AG08395 (cell line): Measurements from ENCODE around the gene RERE.
A peak's percentile ranks its signal among the peaks of the same experiment; 100 is the strongest.
"Not testable (repeated sequence)": the region's sequence is repeated elsewhere in the genome, so short reads cannot be mapped to it uniquely, and the experiment has no call there.

ENCODE experiments used
- DNase-seq: peaks from one replicate; pipeline ENCODE4 v3.0.0; 2012; ENCODE audit warnings: mixed read lengths, low spot score

RERE gene

DNA sequence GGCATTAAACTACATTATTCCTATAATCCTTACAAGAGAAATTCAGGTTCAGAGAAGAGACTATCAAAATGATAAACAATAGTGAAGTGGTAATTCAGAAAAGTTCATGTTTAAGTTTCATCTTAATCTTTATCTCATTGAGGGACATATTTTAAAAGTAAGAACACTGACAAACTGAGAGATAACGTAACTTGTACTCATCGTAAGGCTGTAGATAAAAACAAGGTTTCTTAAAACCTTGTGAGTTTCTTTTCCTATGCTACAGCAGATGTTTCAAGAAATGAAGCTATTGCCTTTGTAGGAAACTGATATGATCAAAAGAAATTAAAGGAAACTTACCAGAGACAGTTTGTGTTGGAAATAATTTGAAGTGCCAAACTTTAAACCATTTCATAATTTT is 65.0 kb downstream of the RERE start:
- DNase-seq: no peak

DNA sequence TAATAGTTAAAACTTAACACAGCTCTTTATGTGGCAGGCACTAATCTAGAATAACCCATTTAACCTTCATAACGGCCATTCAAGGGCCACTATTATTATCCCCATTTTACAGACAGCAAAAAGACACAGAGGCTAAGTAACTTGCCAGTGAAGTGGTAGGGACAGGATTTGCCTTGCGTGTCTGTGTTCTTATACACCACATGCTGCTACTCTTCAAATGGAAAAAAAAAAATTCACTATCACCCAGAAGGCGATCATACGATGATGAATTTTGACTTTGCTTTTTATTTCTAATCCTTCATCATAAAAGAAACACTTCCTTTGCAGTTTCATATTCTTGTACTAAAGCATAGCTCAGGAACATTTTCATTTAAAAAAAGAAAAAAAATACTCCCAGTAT is 65.5 kb downstream of the RERE start:
- no peak for DNase-seq

GRCh38 chr1:8747879-8748825 is 69.3 kb downstream of the RERE start:
- DNase-seq: no peak

- DNase-seq: no peak
Observed at GRCh38 chr1:8746554-8746953, 70.9 kb downstream of the RERE start.

DNA sequence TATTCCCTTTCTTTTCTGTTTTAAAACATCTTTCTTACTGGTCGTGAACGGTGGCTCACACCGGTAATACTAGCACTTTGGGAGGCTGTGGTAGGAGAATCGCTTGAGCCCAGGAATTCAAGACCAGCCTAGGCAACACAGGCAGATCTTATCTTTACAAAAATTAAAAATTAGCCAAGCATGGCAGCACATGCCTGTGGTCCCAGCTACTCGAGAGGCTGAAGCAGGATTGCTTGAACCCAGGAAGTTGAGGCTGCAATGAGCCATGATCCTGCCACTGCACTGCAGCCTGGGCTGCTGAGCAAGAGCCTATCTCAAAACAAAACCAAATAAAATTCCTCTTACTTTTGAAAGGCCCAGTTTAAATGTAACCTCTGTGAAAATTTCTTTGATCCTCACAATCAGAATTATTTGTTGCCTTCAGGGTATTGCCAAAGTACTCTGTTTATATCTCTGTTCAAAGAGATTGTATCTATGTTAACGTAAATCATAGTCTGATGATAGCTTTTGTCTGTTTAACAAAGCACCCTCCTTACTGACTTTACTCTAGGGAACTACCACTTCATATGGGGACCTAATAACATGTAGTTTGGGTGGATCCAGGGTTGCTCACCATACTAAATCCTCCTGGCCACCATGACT is 71.6 kb downstream of the RERE start:
- DNase-seq: no peak

DNA sequence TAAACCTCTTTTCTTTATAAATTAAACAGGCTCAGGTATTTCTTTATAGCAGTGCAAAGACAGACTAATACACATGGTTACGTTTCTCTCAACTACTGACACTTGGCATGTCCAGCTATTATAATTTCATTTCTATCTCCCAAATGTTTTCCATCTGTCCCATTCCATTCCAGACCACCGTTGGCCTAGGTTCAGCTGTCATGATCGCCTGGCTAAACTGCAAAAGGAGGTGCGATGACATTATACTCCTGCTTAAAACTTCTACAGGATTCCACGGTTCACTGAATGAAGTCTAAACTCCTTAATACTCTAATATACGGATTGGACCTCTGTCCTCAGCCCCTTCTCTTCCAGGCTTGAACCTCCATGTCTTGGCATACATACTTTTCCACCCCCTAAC is 72.1 kb downstream of the RERE start:
- no peak for DNase-seq

GRCh38 chr1:8742022-8742924 is 75.2 kb downstream of the RERE start:
- no peak for DNase-seq

GRCh38 chr1:8740034-8740449 is 77.4 kb downstream of the RERE start:
- peak; percentile 27 for DNase-seq

DNA sequence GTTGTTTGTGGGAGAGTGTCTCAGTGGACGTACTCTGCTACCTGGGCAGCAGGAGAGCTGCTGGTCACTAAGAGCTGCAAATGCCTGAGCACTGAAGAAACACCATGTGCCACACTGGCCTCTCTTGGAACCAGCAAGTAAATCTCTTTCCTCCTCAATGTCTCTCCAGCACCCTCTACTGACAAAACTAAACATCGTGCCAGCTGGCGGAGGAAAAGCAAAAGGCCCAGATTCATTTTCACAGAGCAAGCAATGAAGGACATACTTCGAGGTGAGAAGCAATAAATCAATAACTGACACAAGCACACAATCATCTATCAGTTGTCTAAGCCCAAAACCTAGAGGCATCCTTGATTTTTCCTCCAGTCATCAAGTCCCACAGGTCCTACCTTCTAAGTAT is 78.1 kb downstream of the RERE start:
- DNase-seq: no peak

DNA sequence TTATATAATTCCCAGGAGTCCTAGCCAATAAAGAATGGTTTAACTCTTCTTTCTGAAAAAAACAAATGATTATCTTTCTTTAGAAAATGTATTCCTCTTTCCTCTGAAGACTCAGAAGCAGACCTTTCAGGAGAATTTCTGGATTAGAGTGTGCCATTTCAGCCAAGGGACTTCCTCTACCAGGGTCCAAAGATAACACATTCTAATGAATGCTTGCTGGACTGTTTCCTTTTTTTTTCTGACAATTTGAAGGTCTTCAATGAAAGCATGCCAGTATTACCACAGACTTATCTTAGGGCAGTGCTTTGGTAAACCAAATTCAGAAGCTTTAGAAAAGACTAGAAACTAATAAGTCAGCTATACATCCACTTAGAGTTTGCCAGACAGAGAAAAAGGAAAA is 80.5 kb downstream of the RERE start:
- DNase-seq: no peak

DNA sequence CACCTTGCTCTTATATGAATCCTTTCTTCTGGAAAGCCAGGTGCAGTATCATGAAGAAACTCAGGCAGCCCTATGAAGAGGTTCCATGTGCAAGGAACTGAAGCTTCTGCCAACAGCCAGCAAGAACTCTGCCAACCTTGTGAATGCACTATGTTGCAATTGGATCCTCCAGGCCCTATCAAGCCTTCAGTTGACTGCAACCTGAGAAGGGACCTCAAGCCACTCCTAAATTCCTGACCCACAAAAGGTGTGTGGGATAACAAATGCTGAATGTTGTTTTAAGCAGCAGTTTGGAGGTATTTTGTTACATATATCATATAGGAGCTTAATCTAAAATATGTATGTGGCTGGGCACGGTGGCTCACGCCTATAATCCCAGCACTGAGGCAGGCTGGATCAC is 84.0 kb downstream of the RERE start:
- no peak for DNase-seq

- DNase-seq: no peak
Observed at GRCh38 chr1:8731162-8731561, 86.3 kb downstream of the RERE start.

GRCh38 chr1:8728464-8728863 is 89.0 kb downstream of the RERE start:
- DNase-seq: no peak

GRCh38 chr1:8727809-8728213 is 89.6 kb downstream of the RERE start:
- DNase-seq: peak; percentile 27

DNA sequence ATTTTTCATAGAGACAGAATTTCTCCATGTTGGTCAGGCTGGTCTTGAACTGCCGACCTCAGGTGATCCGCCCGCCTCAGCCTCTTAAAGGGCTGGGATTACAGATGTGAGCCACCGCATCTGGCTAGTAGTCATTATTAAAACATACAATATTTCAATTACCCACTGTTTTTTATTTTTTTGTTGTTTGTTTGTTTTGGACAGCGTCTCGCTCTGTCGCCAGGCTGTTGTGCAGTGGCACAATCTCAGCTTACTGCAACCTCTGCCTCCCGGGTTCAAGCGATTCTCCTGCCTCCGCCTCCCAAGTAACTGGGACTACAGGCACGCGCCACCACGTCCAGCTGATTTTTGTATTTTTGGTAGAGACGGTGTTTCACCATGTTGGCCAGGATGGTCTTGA is 90.1 kb downstream of the RERE start:
- DNase-seq: not testable (repeated sequence)

DNA sequence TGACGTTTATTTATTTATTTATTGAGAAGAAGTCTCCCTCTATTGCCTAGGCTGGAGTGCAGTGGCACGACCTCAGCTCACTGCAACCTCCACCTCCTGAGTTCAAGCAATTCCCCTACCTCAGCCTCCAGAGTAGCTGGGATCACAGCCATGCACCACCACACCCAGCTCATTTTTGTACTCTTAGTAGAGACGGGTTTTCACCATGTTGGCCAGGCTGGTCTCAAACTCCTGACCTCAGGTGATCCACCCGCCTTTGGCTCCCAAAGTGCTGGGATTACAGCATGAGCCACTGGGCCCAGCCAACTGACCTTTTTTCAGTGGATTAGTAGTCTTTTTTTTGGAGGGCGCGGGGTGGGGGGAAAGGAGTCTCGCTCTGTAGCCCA is 90.6 kb downstream of the RERE start:
- not testable (repeated sequence) for DNase-seq

DNA sequence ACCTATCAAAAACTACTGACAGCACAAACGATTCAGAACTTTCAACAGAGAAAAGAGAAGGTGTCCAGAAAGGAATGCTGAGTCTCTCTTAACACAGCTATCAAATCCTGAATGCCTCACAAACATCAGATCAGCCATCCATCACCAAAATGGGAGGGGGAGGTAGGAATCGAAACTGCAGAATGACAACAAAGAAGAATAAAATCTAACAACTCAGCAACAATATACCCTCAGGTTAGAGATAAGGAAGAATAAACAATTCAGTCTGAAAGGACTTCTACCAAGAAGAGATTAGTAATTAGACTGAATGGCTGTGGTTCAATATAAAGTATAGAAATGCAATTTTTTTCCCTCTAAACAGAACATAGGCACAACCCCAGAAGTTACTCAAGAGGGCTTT is 94.4 kb downstream of the RERE start:
- DNase-seq: no peak

- DNase-seq: no peak
Observed at GRCh38 chr1:8722366-8722765, 95.1 kb downstream of the RERE start.

DNA sequence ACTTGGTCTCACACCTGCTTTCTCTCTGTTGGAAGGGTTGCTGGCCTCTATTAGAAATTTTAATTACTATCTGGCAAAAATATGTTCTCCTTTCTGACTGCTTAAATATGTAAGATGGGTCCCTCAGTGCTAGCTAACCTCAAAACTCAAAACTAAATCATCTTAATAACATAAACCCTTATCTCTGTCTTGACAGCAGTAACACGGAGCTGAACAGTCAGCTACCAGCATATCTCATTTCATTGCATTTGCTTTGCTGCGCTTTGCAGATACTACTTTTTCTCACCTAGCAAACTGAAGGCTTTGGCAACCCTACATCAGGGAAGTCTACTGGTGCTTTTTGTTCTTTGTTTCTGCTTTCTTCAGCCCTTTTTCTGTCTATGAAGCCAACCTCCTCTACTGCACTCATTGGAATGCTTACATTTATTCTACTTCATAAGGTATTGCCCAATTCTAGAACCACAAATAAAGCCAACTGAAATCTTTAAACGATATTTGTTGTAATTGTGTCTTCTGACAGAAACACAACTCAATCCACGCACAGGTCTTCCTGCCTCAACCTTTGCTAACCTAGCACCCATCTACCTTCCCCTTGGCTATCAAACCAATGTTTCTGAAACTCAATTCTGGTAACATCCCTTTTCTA is 95.6 kb downstream of the RERE start:
- no peak for DNase-seq

- DNase-seq: no peak
Observed at GRCh38 chr1:8720347-8720746, 97.1 kb downstream of the RERE start.

DNA sequence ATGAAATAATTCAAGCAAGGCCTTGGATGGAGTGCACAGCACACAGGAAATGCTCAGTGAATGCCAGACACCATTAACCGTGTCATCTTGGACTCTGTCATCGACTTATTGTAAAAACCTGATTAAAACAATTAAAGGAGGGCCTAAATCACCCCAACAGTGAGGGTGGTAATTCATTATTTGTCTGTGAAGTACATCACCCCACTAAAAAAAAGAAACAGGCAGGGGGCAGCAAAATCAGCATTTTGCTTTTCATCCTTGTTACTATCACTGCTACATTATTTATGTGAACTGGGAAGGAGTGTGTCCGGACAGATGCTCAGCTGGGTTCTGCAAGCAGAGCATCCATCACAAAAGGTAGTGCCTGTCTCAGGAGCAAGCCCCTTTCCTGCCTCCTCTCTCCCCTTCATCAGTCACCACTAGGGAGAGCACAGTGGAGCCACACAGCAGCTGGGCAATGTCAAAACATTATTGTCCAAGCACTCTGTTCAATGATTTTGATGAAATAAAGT is 98.5 kb downstream of the RERE start:
- DNase-seq: peak; percentile 6

DNA sequence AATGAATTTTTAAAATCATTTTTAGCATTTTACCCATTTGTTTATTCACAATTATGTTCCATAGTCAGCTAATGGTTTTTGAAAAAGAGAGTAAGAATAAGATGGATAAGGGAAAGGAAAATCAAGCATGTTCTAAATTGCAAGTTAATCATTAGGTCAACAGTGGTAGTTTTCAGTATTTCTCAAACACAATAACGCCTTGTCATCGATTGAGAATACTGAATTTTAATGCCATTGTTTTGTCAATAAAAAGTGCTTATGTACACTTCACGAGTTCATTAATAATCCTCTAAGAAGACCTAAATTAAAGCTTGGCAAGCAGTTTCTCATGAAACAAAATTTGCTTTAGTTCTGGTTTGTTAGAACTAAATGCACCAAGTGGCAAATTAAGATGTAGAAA is 100.3 kb downstream of the RERE start:
- no peak for DNase-seq
